Measurements from ENCODE around the gene PLEKHG1. TPM values are rescaled to one million over a fixed set of nuclear protein-coding genes. Genes with fewer than 3 reads are reported as not detected.

PLEKHG1 gene
- total RNA-seq, 4 donors from 2014 or later, result 35.0 to 60.8 (median 43.8) TPM

DNA sequence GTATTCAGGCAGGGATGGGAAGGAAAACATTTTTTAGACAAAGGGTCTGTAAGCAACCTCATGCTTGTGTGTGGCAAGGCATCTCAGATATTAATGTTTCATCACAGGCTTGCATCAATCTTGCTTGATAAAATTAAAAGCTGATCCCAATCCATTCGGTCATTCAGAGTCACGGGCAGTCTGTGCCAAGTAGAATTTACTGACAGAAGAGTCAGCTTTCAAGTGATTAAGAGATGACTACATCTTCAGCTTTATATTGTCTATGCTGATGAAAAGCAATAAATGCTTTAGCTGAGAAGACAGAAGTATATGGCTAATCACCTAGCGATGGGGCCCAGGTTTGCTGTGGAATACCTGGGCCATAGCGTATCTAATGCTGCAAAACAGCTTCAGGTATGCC is 3.5 kb downstream of the PLEKHG1 start:
- TF ChIP-seq, protein P1, sequence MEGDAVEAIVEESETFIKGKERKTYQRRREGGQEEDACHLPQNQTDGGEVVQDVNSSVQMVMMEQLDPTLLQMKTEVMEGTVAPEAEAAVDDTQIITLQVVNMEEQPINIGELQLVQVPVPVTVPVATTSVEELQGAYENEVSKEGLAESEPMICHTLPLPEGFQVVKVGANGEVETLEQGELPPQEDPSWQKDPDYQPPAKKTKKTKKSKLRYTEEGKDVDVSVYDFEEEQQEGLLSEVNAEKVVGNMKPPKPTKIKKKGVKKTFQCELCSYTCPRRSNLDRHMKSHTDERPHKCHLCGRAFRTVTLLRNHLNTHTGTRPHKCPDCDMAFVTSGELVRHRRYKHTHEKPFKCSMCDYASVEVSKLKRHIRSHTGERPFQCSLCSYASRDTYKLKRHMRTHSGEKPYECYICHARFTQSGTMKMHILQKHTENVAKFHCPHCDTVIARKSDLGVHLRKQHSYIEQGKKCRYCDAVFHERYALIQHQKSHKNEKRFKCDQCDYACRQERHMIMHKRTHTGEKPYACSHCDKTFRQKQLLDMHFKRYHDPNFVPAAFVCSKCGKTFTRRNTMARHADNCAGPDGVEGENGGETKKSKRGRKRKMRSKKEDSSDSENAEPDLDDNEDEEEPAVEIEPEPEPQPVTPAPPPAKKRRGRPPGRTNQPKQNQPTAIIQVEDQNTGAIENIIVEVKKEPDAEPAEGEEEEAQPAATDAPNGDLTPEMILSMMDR (IDR thresholded peaks at IDR 0.05), result no peak
- TF ChIP-seq POLR2AphosphoS5 (IDR thresholded peaks at IDR 0.05) (no peak), EP300 (IDR thresholded peaks at IDR 0.05) (no peak), POLR2A (IDR thresholded peaks at IDR 0.05) (no peak)
- Histone ChIP-seq H3K36me3 (no peaks in the 10 kb centered on the region), H3K27me3 (peaks cover 6% of the 10 kb centered on the region), H3K4me1 (peaks cover 19% of the 10 kb centered on the region), H3K4me3 (no peak overlapping the region), H3K9me3 (no peaks in the 10 kb centered on the region), H3K27ac (no peak overlapping the region)
- DNase-seq (ENCODE audit: low spot score in 2 of 2), result no peak
- WGBS, result 84% methylated on average over 4 of the region's 4 CpGs

DNA sequence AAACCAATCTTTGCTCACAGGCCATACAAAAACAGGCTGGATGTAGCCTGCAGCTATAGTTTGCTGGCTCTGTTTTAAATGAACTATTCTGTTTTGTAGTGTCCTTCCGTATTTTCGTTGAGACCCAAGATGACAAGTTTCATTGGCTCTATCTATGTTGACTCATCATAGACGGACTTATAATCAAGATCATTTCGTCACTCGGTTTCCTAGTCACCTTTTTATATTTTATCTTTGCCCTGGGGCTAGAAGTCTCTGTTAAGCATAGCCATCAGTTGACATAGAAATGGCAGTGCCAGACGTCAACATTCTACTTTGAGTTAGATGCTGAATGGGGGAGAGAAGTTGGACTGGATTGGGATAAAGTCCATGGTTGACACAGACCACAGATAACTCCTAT is 4.8 kb downstream of the PLEKHG1 start:
- no peak overlapping the region for H3K4me3 ChIP-seq
- H3K9me3 ChIP-seq, result no peaks in the 10 kb centered on the region
- no peak for TF ChIP-seq POLR2A (IDR thresholded peaks at IDR 0.05)
- TF ChIP-seq EP300 (IDR thresholded peaks at IDR 0.05), result no peak
- TF ChIP-seq, protein P1 (IDR thresholded peaks at IDR 0.05), result no peak
- no peak for TF ChIP-seq POLR2AphosphoS5 (IDR thresholded peaks at IDR 0.05)
- no peaks in the 10 kb centered on the region for H3K36me3 ChIP-seq
- 82% methylated on average over 6 of the region's 6 CpGs for WGBS
- DNase-seq (ENCODE audit: low spot score in 2 of 2), result no peak
- peaks cover 15% of the 10 kb centered on the region for H3K4me1 ChIP-seq
- peaks cover 6% of the 10 kb centered on the region for H3K27me3 ChIP-seq
- no peak overlapping the region for H3K27ac ChIP-seq

- no peak for TF ChIP-seq EP300 (IDR thresholded peaks at IDR 0.05)
- no peak for TF ChIP-seq POLR2A (IDR thresholded peaks at IDR 0.05)
- no peak for TF ChIP-seq POLR2AphosphoS5 (IDR thresholded peaks at IDR 0.05)
- TF ChIP-seq, protein P1 (IDR thresholded peaks at IDR 0.05), result no peak
- Histone ChIP-seq H3K27me3 (peaks cover 6% of the 10 kb centered on the region), H3K4me1 (peaks cover 12% of the 10 kb centered on the region), H3K4me3 (no peak overlapping the region), H3K36me3 (no peaks in the 10 kb centered on the region), H3K9me3 (no peaks in the 10 kb centered on the region), H3K27ac (no peak overlapping the region)
- 96% methylated on average over 3 of the region's 3 CpGs for WGBS
- no peak for DNase-seq (ENCODE audit: low spot score in 2 of 2)
Measured at GRCh38 chr6:150605333-150605732, 5.6 kb downstream of the PLEKHG1 start.

GRCh38 chr6:150606168-150606591 is 6.5 kb downstream of the PLEKHG1 start:
- no peak for TF ChIP-seq EP300 (IDR thresholded peaks at IDR 0.05)
- no peak for TF ChIP-seq POLR2AphosphoS5 (IDR thresholded peaks at IDR 0.05)
- no peak for TF ChIP-seq POLR2A (IDR thresholded peaks at IDR 0.05)
- TF ChIP-seq, protein P1 (IDR thresholded peaks at IDR 0.05), result no peak
- WGBS, result 63% methylated on average over 3 of the region's 3 CpGs
- Histone ChIP-seq H3K4me1 (peaks cover 3% of the 10 kb centered on the region), H3K9me3 (no peaks in the 10 kb centered on the region), H3K4me3 (no peak overlapping the region), H3K27ac (no peak overlapping the region), H3K36me3 (no peaks in the 10 kb centered on the region), H3K27me3 (peaks cover 6% of the 10 kb centered on the region)
- no peak for DNase-seq (ENCODE audit: low spot score in 2 of 2)

GRCh38 chr6:150606647-150607328 is 7.1 kb downstream of the PLEKHG1 start:
- DNase-seq (ENCODE audit: low spot score in 2 of 2), result no peak
- Histone ChIP-seq H3K36me3 (no peaks in the 10 kb centered on the region), H3K4me3 (no peak overlapping the region), H3K4me1 (no peaks in the 10 kb centered on the region), H3K9me3 (no peaks in the 10 kb centered on the region), H3K27me3 (peaks cover 4% of the 10 kb centered on the region), H3K27ac (no peak overlapping the region)
- 59% methylated on average over 5 of the region's 5 CpGs for WGBS
- TF ChIP-seq EP300 (IDR thresholded peaks at IDR 0.05) (no peak), POLR2AphosphoS5 (IDR thresholded peaks at IDR 0.05) (no peak), POLR2A (IDR thresholded peaks at IDR 0.05) (no peak)
- TF ChIP-seq, protein P1 (IDR thresholded peaks at IDR 0.05), result no peak
